ENCODE measurements around the gene EPN2.

- TF ChIP-seq CTCF (IDR thresholded peaks at IDR 0.05) (no peak), POLR2A (IDR thresholded peaks at IDR 0.05) (no peak)
These were observed 31.4 kb downstream of the EPN2 start for GRCh38 chr17:19268611-19269010.

All from adrenal gland (tissue), 5 donors.